HepG2 (cell line): ENCODE data around the gene ARVCF. TPM values are rescaled to one million over a fixed set of nuclear protein-coding genes. Genes with fewer than 3 reads are reported as not detected.
A peak's percentile ranks its signal among the peaks of the same experiment; 100 is the strongest.

ENCODE experiments used
- CENPX ChIP-seq: sonication (generic); formaldehyde crosslinking; IDR thresholded peaks from 2 replicates; pipeline ENCODE4 v1.9.0; 2021; ENCODE audit warnings: mild to moderate bottlenecking, missing genetic modification reagents, moderate library complexity
- DNMT3B ChIP-seq: conservative IDR thresholded peaks from 2 replicates; pipeline ENCODE4 v1.6.1; 2016; ENCODE audit warnings: missing biosample characterization, control low read depth
- E2F1 ChIP-seq: sonication (generic); formaldehyde crosslinking; IDR thresholded peaks from 2 replicates; pipeline ENCODE4 v1.5.0; 2020; ENCODE audit warnings: missing genetic modification reagents
- E2F5 ChIP-seq: sonication (generic); formaldehyde crosslinking; conservative IDR thresholded peaks from 2 replicates; pipeline ENCODE4 v1.4.0; 2020; ENCODE audit warnings: missing genetic modification reagents
- HMG20A ChIP-seq: IDR thresholded peaks from 2 replicates; pipeline ENCODE4 v1.6.1; 2016; ENCODE audit warnings: borderline replicate concordance
- KLF15 ChIP-seq: sonication (generic); formaldehyde crosslinking; IDR thresholded peaks from 2 replicates; pipeline ENCODE4 v1.8.1; 2023; ENCODE audit warnings: borderline replicate concordance, mild to moderate bottlenecking, inconsistent platforms, missing genetic modification reagents, mixed read lengths
- NR1H2 ChIP-seq: sonication (generic); formaldehyde crosslinking; IDR thresholded peaks from 2 replicates; pipeline ENCODE4 v1.8.1; 2022; ENCODE audit warnings: low read depth, missing genetic modification reagents, borderline replicate concordance
- RAD21 ChIP-seq: fragments of 450-650 bp; formaldehyde crosslinking; IDR thresholded peaks from 2 replicates; pipeline ENCODE4 v1.5.0; 2020; ENCODE audit warnings: mild to moderate bottlenecking
- RFX5 ChIP-seq: IDR thresholded peaks from 2 replicates; pipeline ENCODE4 v1.6.1; 2011; ENCODE audit warnings: low read depth, low read length, improper control_type of control experiment
- THRA ChIP-seq: sonication (generic); formaldehyde crosslinking; IDR thresholded peaks from 2 replicates; pipeline ENCODE4 v1.4.0; 2020; ENCODE audit warnings: missing genetic modification reagents, borderline replicate concordance
- ZEB1 ChIP-seq: IDR thresholded peaks from 2 replicates; pipeline ENCODE4 v1.6.1; 2012; ENCODE audit warnings: mild to moderate bottlenecking, low read depth, inconsistent platforms; ENCODE audit not compliant: insufficient replicate concordance
- ZFP62 ChIP-seq: sonication (generic); formaldehyde crosslinking; IDR thresholded peaks from 2 replicates; pipeline ENCODE4 v1.4.0; 2020; ENCODE audit warnings: missing genetic modification reagents
- ZNF124 ChIP-seq: sonication (generic); formaldehyde crosslinking; IDR thresholded peaks from 2 replicates; pipeline ENCODE4 v1.4.0; 2020; ENCODE audit warnings: missing genetic modification reagents
- ZNF251 ChIP-seq: sonication (generic); formaldehyde crosslinking; IDR thresholded peaks from 2 replicates; pipeline ENCODE4 v1.9.0; 2021; ENCODE audit warnings: mild to moderate bottlenecking, missing genetic modification reagents
- ZNF484 ChIP-seq: sonication (generic); formaldehyde crosslinking; IDR thresholded peaks from 2 replicates; pipeline ENCODE4 v1.5.1; 2020; ENCODE audit warnings: mild to moderate bottlenecking, low read depth, missing genetic modification reagents, borderline replicate concordance
- ZNF572 ChIP-seq: sonication (generic); formaldehyde crosslinking; IDR thresholded peaks from 2 replicates; pipeline ENCODE4 v1.5.1; 2020; ENCODE audit warnings: mild to moderate bottlenecking, missing genetic modification reagents
- ZNF709 ChIP-seq: sonication (generic); formaldehyde crosslinking; IDR thresholded peaks from 2 replicates; pipeline ENCODE4 v1.5.0; 2020; ENCODE audit warnings: mild to moderate bottlenecking, missing genetic modification reagents
- ZNF781 ChIP-seq: sonication (generic); formaldehyde crosslinking; IDR thresholded peaks from 2 replicates; pipeline ENCODE4 v1.5.1; 2020; ENCODE audit warnings: borderline replicate concordance, mild to moderate bottlenecking, missing genetic modification reagents; ENCODE audit errors: not compliant biosample characterization
- ZNF841 ChIP-seq: sonication (generic); formaldehyde crosslinking; IDR thresholded peaks from 2 replicates; pipeline ENCODE4 v1.8.1; 2023; ENCODE audit warnings: missing genetic modification reagents, borderline replicate concordance
- ZSCAN29 ChIP-seq: sonication (generic); formaldehyde crosslinking; conservative IDR thresholded peaks from 2 replicates; pipeline ENCODE4 v1.4.0; 2020; ENCODE audit warnings: mild to moderate bottlenecking, missing genetic modification reagents
- ZSCAN9 ChIP-seq: IDR thresholded peaks from 2 replicates; pipeline ENCODE4 v1.6.1; 2016; ENCODE audit warnings: borderline replicate concordance
- ZUFSP ChIP-seq: sonication (generic); formaldehyde crosslinking; IDR thresholded peaks from 2 replicates; pipeline ENCODE4 v1.9.0; 2021; ENCODE audit warnings: missing genetic modification reagents, mild to moderate bottlenecking, borderline replicate concordance
- polyA plus RNA-seq, 8 experiments: library from polyadenylated mRNA; depleted of rRNA in 3 of 8; stranded (reverse) in 7 of 8; unstranded in 1 of 8; fragments of >200 nt; fragmentation: Illumina TruSeq in 4 of 8; extraction: Trizol in 4 of 8; gene quantifications; 2 replicates each; pipeline versions ENCODE4 v1.2.1 to v1.2.3, GENCODE V29; 2011 to 2016; ENCODE audit warnings: low read depth in 4 of 8, missing spikeins in 1 of 8, mixed read lengths in 1 of 8; ENCODE audit not compliant: insufficient read depth in 1 of 8
- total RNA-seq, 5 experiments: library from RNA; depleted of rRNA; stranded (reverse); fragments of >200 nt; fragmentation: Illumina TruSeq; extraction: Trizol; gene quantifications; 2 replicates each; pipeline ENCODE4 v1.2.3, GENCODE V29; 2016; ENCODE audit warnings: low read depth in 1 of 5
- TF ChIP-seq, protein P1 (sequence below): sonication (generic); formaldehyde crosslinking; IDR thresholded peaks from 2 replicates; pipeline ENCODE4 v1.4.0; 2020; ENCODE audit warnings: missing genetic modification reagents

The ARVCF gene
- total and polyA plus RNA-seq, 2 of the 13 experiments (the other 11 are each of a cell fraction or from before 2014, with no cell fraction given), result 16.4 to 17.7 TPM

DNA sequence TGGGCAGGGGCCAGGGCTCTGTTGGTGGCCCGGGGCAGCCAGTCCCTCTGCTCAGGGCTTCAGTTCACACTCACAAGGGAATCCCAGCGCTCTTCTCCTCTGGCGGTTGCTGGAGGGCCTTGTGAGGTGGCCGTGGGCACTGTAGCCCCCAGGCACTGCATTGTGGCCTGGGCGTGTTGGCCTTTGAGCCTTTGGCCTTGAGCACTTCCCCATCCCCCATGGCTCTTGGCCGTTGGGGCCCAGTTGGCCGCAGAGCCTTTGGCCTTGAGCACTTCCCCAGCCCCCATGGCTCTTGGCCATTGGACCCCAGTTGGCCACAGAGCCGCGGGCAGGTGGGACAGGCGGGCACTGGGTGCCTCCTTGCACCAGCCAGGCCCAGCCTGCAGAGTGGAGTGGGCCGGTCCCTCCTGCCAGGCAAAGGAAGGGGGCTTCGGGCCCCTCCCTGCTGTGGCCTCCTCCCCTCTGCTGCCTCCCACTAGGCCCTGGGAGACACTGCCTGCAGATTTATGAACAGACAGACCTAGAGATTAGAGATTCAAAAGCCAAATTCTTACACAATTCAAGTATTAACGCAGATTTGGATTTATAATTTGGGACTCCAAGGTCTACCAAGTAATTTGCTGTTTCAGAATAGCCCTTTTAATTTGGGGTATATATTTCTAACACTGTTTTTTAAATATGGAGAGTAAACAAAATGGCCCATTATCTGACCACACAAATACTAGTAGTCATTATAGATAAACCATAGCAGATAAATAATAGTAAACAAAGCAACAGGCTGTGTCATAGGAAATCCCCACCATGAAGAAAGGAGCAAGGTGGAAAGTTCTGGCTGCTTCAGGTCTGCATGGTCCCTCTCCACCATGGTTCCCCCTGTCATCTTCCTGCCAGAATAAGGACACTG, 56.8 kb downstream of the ARVCF start (continued):
- no peak for TF ChIP-seq ZNF572 (CRISPR knock-in tag)
- no peak for TF ChIP-seq NR1H2 (CRISPR knock-in tag)
- TF ChIP-seq HMG20A (CRISPR knock-in tag), result no peak; the same call in 1 of the 2 replicates
- TF ChIP-seq ZEB1, result peak; percentile 32
- TF ChIP-seq ZNF251, result no peak
- TF ChIP-seq RFX5, result no peak
- TF ChIP-seq E2F5 (CRISPR knock-in tag), result 0 out of 2 replicates have a peak, but pooled peaks have one; percentile 14
- TF ChIP-seq DNMT3B (CRISPR knock-in tag), result no peak
- TF ChIP-seq ZNF484, result no peak
- TF ChIP-seq RAD21 (CRISPR knock-in tag), result peak; percentile 79
- TF ChIP-seq ZSCAN29 (CRISPR knock-in tag), result no peak
- no peak for TF ChIP-seq CENPX (CRISPR knock-in tag)
- peak; percentile 38 for TF ChIP-seq ZNF781
- no peak; the same call in 1 of the 2 replicates for TF ChIP-seq THRA (CRISPR knock-in tag)
- TF ChIP-seq ZSCAN9, result peak; percentile 36; the same call in 1 of the 2 replicates
- TF ChIP-seq KLF15 (CRISPR knock-in tag), result no peak
- TF ChIP-seq ZFP62, result no peak
- TF ChIP-seq ZNF124 (CRISPR knock-in tag), result peak; percentile 37; the same call in 1 of the 2 replicates
- no peak for TF ChIP-seq ZUFSP (CRISPR knock-in tag)
- TF ChIP-seq E2F1 (CRISPR knock-in tag), result no peak
- TF ChIP-seq, protein P1, sequence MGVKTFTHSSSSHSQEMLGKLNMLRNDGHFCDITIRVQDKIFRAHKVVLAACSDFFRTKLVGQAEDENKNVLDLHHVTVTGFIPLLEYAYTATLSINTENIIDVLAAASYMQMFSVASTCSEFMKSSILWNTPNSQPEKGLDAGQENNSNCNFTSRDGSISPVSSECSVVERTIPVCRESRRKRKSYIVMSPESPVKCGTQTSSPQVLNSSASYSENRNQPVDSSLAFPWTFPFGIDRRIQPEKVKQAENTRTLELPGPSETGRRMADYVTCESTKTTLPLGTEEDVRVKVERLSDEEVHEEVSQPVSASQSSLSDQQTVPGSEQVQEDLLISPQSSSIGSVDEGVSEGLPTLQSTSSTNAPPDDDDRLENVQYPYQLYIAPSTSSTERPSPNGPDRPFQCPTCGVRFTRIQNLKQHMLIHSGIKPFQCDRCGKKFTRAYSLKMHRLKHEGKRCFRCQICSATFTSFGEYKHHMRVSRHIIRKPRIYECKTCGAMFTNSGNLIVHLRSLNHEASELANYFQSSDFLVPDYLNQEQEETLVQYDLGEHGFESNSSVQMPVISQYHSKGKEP, result no peak
- TF ChIP-seq ZNF709 (CRISPR knock-in tag), result no peak
- no peak for TF ChIP-seq ZNF841
